Mucosa of descending colon (tissue), 3 donors: ENCODE data around the gene ANKRD44. TPM values are rescaled to one million over a fixed set of nuclear protein-coding genes. Genes with fewer than 3 reads are reported as not detected.

Source experiments
- ATAC-seq: fragments of 200-7000 bp; cut with Tn5 transposase; one replicate; pipeline ENCODE4 v1.9.1; 2020; ENCODE audit warnings: mild to moderate bottlenecking, moderate library complexity
- DNase-seq, 3 donors: peaks; one replicate each; pipeline ENCODE4 v3.0.0-alpha.2; 2020
- H3K36me3 ChIP-seq: fragments of 200-600 bp; one replicate; pipeline ENCODE4 v1.8.0; 2021; ENCODE audit warnings: low read depth, mild to moderate bottlenecking
- H3K4me1 ChIP-seq: fragments of 200-600 bp; one replicate; pipeline ENCODE4 v1.8.0; 2021; ENCODE audit warnings: low read depth, mild to moderate bottlenecking
- H3K4me3 ChIP-seq: fragments of 200-600 bp; one replicate; pipeline ENCODE4 v1.8.0; 2021; ENCODE audit warnings: mild to moderate bottlenecking
- H3K9me3 ChIP-seq: fragments of 200-600 bp; one replicate; pipeline ENCODE4 v1.8.0; 2021; ENCODE audit warnings: mild to moderate bottlenecking
- CTCF ChIP-seq: fragments of 200-600 bp; IDR thresholded peaks from one replicate; pipeline ENCODE4 v1.8.0; 2022; ENCODE audit warnings: antibody characterized with exemption, mild to moderate bottlenecking
- intact Hi-C, 2 donors: fragments of 100-400 bp; cut with DNase I in 1 of 2; cut with micrococcal nuclease in 1 of 2; formaldehyde crosslinking; loops; one replicate each; pipeline versions ENCODE4 v1.11.0 to v1.11.1; 2022; cut with DNase I, micrococcal nuclease
- total RNA-seq, 3 donors: library from RNA; stranded (reverse); fragmentation: NEBNext Ultra II Directional in 2 of 3; extraction: Animal tissue kit (Norgen Biotek cat#: 25700) in 2 of 3; gene quantifications; one replicate each; pipeline versions ENCODE4 v1.2.1 to v1.2.4, GENCODE V29; 2021 to 2023
- donor health status: DM: no; HTN: no; CAD: no; lungs with moderate emphysema.
- donor health status: DM: no; HTN: no; CAD: no.
- donor health status: DM: no; HTN: yes; CAD: no.

The ANKRD44 gene
- total RNA-seq, 3 donors from 2014 or later: 9.7 to 25.7 (median 13.7) TPM

GRCh38 chr2:197115325-197115724 is 195.3 kb downstream of the ANKRD44 start:
- no peak for TF ChIP-seq CTCF
- no peak overlapping the region for H3K4me3 ChIP-seq
- H3K4me1 ChIP-seq: no peaks in the 10 kb centered on the region
- ATAC-seq (no peak), DNase-seq (no peak)
- intact Hi-C loops: loop anchor here in 1 of 2 donors (10.0 kb wide), 2 partner anchors 49 to 259 kb away; no protein-coding TSS in a partner anchor
- H3K36me3 ChIP-seq: no peaks in the 10 kb centered on the region
- H3K9me3 ChIP-seq: no peaks in the 10 kb centered on the region

DNA sequence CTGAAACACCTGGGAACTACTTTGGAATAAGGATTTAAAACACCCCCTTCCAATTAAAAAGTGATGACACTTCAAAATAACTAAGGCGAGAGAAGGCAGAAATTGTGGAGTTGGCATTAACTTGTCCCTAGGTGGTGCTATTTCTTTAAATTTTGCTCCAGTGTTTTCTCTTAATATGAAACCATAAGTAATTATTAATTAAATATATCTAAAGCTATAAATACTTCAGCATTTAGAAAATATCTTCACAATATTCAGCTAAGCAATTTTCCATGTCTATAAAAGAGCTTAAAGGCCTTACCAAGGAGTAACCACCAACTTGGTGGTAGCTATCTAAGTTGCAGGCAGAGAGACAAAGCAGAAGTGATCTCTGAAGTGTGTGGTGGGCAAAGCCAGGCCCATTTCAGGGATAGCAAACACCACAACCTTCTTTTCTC is 197.3 kb downstream of the ANKRD44 start:
- TF ChIP-seq CTCF: peak; percentile 36

DNA sequence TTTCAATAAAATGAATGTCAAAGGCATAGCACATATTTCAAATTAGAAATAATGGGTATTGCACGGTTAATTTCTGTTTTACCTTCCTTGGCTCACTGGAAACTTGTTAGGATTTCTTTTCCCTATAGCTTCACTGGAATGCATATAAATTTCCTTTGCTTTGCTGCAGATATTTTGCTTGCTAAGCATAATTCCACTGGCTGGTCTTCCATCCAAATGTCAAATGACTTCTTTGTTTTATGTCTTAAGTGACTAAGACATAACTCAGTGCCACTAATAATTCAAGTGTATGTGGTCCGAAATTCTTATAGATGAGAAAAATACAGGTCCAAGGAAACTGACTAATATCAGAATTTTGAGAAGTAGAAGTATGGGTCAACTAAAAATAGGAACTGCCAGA is 201.3 kb downstream of the ANKRD44 start:
- Histone ChIP-seq H3K4me3 (no peak overlapping the region), H3K9me3 (no peaks in the 10 kb centered on the region), H3K4me1 (no peaks in the 10 kb centered on the region), H3K36me3 (no peaks in the 10 kb centered on the region)
- ATAC-seq (no peak), DNase-seq (no peak)
- TF ChIP-seq CTCF: no peak
- intact Hi-C loops: no loop called here

More for the DNA sequence above, 197.3 kb downstream of the ANKRD44 start:
- Histone ChIP-seq H3K4me1 (no peaks in the 10 kb centered on the region), H3K4me3 (no peak overlapping the region), H3K36me3 (no peaks in the 10 kb centered on the region), H3K9me3 (no peaks in the 10 kb centered on the region)
- DNase-seq (no peak), ATAC-seq (no peak)
- intact Hi-C loops: loop anchor here (5.0 to 10.0 kb wide), 3 partner anchors 52 to 264 kb away; no protein-coding TSS in a partner anchor

DNA sequence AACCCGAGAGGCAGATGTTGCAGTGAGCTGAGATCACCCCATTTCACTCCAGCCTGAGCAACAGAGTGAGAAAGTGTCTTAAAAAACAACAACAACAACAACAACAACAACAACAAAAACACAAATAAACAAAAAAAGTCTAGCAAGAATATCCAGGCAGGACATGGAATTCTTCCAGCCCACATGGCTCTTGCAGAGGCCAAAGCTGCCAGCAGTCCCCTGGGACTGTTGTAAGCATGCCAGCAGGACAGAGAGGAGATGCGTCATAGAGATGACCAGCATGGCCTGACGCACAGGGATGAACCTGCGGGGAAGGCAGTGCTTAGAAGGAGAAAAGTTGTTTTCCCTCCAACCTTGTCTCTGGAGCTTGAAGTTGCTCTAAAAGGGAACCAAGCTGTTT is 201.8 kb downstream of the ANKRD44 start:
- TF ChIP-seq CTCF: no peak
- ATAC-seq (peak; percentile 19), DNase-seq (peak in 2 of 3 donors; percentile 21 to 27)
- Histone ChIP-seq H3K4me3 (no peak overlapping the region), H3K4me1 (no peaks in the 10 kb centered on the region), H3K36me3 (no peaks in the 10 kb centered on the region), H3K9me3 (no peaks in the 10 kb centered on the region)
- intact Hi-C loops: no loop called here

DNA sequence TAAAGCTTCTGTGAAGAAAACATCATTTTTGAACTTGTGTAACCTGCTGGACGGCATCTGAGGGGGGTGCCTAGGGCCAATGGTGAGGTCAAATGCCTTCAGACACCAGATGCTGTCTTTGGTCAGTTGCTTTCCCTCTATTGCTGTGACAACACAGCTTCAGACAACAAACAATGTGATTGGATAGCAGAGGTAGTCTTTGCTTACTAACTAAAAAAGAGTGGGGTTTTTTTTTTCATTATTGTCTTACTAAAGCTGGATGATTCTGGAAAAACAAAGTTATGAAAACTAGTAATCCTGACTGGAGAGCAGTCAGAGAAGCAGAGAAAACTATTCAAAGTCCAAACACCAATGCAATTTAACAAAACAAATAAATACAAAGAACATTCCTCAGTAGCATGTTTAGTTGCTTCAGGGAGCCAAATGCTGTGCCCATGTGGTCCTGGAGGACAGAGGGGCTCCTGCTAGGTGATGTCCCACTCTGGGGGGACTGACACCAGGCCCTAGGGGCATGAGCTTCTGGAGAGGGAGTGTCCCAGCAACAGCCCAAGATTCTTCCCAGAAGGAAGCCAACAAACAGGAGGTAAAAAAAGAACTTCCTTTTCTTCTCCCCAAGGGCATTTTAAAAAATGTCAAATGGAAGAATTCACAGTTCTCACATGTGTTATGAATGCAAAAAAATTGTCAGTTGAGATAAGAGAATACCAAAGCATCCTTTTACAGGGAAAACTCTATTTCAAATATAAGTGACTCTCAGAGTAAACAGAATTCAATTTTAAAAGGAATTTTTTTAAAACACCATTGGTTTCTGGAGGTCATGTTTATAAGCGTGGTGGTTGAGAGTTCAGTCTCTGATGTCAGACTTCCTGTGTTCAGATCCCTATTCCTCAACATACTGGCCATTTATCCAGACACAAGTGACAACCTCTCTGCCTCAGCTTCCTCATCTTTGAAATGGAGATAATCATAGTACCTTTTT is 203.0 kb downstream of the ANKRD44 start:
- no peak for TF ChIP-seq CTCF
- Histone ChIP-seq H3K4me3 (no peak overlapping the region), H3K9me3 (no peaks in the 10 kb centered on the region), H3K4me1 (no peaks in the 10 kb centered on the region), H3K36me3 (no peaks in the 10 kb centered on the region)
- intact Hi-C loops: no loop called here
- ATAC-seq: peak; percentile 37
- no peak for DNase-seq
